Effector memory CD4-positive, alpha-beta T cell (primary cell): ENCODE measurements around the gene SYNGR1.

Experiments
- DNase-seq, 3 donors: peaks; one replicate each; pipeline ENCODE4 v3.0.0-alpha.2; 2020
- H3K27ac ChIP-seq: 2 replicates; pipeline ENCODE4 v1.7.0; 2013; ENCODE audit warnings: mild to moderate bottlenecking, low read length, moderate library complexity; ENCODE audit not compliant: insufficient read depth, poor library complexity, severe bottlenecking
- H3K27me3 ChIP-seq: replicated peaks from 2 replicates; pipeline ENCODE4 v1.7.0; 2013; ENCODE audit warnings: mild to moderate bottlenecking, low read length; ENCODE audit not compliant: insufficient read depth, control insufficient read depth, poor library complexity, severe bottlenecking
- H3K36me3 ChIP-seq: 2 replicates; pipeline ENCODE4 v1.7.0; 2013; ENCODE audit warnings: mild to moderate bottlenecking, low read length, moderate library complexity; ENCODE audit not compliant: control insufficient read depth, insufficient read depth
- H3K4me1 ChIP-seq: 2 replicates; pipeline ENCODE4 v1.7.0; 2013; ENCODE audit warnings: low read length, mild to moderate bottlenecking; ENCODE audit not compliant: control insufficient read depth, insufficient read depth, poor library complexity, severe bottlenecking
- H3K4me3 ChIP-seq: 2 replicates; pipeline ENCODE4 v1.7.0; 2013; ENCODE audit warnings: low read length, low read depth, mild to moderate bottlenecking; ENCODE audit not compliant: insufficient read depth, poor library complexity, severe bottlenecking
- H3K9me3 ChIP-seq: 2 replicates; pipeline ENCODE4 v1.7.0; 2013; ENCODE audit warnings: mild to moderate bottlenecking, low read length, moderate library complexity; ENCODE audit not compliant: control insufficient read depth

SYNGR1 gene

GRCh38 chr22:39382410-39382809 lies 32.6 kb downstream of the SYNGR1 start:
- no peak overlapping the region for H3K4me3 ChIP-seq
- H3K4me1 ChIP-seq, result no peaks in the 10 kb centered on the region
- no peak overlapping the region for H3K27ac ChIP-seq
- no peaks in the 10 kb centered on the region for H3K36me3 ChIP-seq
- H3K27me3 ChIP-seq, result no peaks in the 10 kb centered on the region
- no peaks in the 10 kb centered on the region for H3K9me3 ChIP-seq
- DNase-seq, result no peak

DNA sequence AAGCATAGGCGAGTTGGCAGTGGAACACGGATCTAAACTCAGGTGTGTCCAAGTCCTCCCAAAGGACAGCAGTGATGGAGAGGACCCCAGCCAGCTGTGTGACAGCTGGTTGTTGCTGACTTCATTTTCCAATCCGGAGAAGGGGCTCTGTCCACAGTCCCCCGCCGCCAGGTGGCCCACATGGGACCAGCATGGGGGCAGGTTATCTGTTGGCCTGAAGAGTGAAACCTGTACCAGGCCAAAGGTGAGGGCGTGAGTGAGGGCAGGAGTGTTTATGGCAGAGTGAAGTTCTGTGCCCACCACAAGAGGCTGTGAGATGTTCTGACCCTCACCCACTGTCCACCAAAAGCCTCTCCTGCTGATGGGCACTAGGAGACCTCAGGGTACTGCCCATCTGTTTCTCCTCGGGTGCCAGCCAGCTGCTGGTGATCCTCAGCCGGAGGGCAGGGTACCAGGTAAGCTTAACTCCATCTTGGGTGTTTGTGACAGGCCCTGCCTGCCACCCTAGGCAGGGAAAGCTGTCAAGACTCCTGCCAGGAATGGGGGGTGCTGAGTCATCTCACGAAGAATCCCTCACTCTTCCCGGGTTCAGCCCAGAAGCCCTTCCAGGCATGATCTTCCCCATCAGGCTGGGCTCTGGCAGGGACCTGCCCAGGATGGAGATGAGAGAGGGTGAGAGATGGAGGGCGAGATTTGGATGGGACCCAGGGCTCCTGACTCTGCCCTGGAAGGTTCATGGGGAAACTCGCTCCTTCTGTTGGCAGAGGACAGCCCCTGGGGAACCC lies 34.2 kb downstream of the SYNGR1 start:
- Histone ChIP-seq H3K27ac (no peak overlapping the region), H3K9me3 (no peaks in the 10 kb centered on the region), H3K4me3 (no peak overlapping the region), H3K27me3 (no peaks in the 10 kb centered on the region), H3K36me3 (no peaks in the 10 kb centered on the region), H3K4me1 (peaks cover 5% of the 10 kb centered on the region)
- DNase-seq, result no peak

- Histone ChIP-seq H3K27ac (no peak overlapping the region), H3K4me1 (peaks cover 5% of the 10 kb centered on the region), H3K9me3 (no peaks in the 10 kb centered on the region), H3K4me3 (no peak overlapping the region), H3K27me3 (no peaks in the 10 kb centered on the region), H3K36me3 (no peaks in the 10 kb centered on the region)
- no peak for DNase-seq
Observed at GRCh38 chr22:39384750-39385480, 35.1 kb downstream of the SYNGR1 start.

DNA sequence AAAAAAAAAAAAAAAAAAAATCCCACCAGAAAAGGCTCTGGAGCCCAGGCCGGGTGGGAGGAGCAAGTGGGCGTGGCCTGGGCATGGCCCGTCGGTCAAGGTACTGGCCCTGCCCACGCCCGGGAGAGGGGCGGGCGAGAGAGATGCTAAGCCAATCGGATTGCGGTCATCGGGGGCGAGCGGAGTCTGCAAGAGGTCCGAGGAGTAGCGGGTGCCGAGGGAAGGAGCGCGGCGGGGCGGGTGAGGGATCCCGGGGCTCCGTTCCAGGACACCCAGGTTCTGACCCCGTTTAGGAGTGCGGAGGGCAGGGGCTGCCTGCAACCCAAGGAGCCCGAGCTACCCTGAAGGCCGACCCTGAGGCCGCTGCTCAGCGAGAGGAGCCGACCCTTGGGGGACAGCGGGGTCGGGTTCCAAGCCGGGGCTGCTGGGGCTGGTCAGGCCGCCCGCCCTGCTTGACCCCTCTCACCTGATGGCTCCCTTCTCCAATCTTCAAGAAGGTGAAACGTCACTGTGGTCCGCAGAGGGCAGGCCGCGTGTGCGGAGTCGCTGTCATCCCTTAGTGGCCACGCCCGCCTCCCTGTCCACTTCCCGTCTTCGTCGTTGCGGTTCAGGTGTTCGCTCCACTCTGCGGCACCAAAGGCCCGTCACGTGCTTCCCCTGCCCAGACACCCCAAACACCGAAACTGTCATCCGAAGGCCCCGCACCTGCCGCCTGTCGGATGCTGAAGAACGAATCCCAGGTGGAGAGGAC lies 38.6 kb downstream of the SYNGR1 start:
- H3K27me3 ChIP-seq, result no peaks in the 10 kb centered on the region
- H3K27ac ChIP-seq, result peak overlapping the region; percentile 70
- peak overlapping the region; percentile 58 for H3K4me3 ChIP-seq
- no peaks in the 10 kb centered on the region for H3K36me3 ChIP-seq
- DNase-seq, result peak; percentile 24 to 84 (median 83)
- peaks cover 5% of the 10 kb centered on the region for H3K4me1 ChIP-seq
- H3K9me3 ChIP-seq, result no peaks in the 10 kb centered on the region

DNA sequence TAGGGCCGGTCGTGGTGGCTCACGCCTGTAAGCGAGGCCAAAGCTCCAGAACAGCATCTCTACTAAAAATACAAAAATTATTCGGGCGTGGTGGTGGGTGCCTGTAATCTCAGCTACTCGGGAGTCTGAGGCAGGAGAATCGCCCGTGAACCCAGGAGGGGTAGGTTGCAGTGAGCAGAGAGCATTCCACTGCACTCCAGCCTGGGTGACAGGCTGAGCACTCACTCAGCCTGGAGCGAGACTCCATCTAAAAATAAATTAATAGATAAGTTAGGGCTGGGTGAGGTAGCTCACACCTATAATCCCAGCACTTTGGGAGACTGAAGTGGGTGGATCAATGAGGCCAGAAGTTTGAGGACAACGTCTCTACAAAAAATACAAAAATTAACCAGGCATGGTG lies 39.6 kb downstream of the SYNGR1 start:
- Histone ChIP-seq H3K27me3 (no peaks in the 10 kb centered on the region), H3K4me1 (peaks cover 5% of the 10 kb centered on the region), H3K27ac (peak overlapping the region; percentile 70), H3K36me3 (no peaks in the 10 kb centered on the region), H3K4me3 (no peak overlapping the region), H3K9me3 (no peaks in the 10 kb centered on the region)
- no peak for DNase-seq

GRCh38 chr22:39392341-39392948 lies 42.7 kb downstream of the SYNGR1 start:
- no peak for DNase-seq
- Histone ChIP-seq H3K27ac (no peak overlapping the region), H3K4me3 (no peak overlapping the region), H3K36me3 (no peaks in the 10 kb centered on the region), H3K27me3 (no peaks in the 10 kb centered on the region), H3K4me1 (peaks cover 5% of the 10 kb centered on the region), H3K9me3 (no peaks in the 10 kb centered on the region)

GRCh38 chr22:39395936-39396796 lies 46.4 kb downstream of the SYNGR1 start:
- Histone ChIP-seq H3K27me3 (no peaks in the 10 kb centered on the region), H3K36me3 (no peaks in the 10 kb centered on the region), H3K4me1 (peaks cover 5% of the 10 kb centered on the region), H3K4me3 (no peak overlapping the region), H3K9me3 (no peaks in the 10 kb centered on the region), H3K27ac (no peak overlapping the region)
- DNase-seq, result no peak

GRCh38 chr22:39396797-39397195 lies 47.0 kb downstream of the SYNGR1 start:
- H3K9me3 ChIP-seq, result no peaks in the 10 kb centered on the region

DNA sequence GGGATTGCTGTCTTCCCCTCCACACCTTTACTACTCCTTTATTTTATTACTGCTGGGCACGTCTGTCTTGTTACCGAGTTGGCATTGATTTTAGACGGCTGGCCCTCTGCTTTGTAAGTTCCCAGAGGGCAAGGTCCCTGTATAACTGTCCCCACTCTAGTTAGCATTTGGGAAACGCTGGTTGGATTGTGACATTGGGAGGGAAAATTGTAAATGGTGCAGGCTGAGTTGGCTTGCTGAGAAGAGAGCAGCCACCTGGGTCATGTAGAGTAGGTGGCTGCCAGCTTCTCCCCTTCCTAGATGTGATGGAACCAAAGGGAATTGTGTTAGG lies 51.5 kb downstream of the SYNGR1 start:
- no peak overlapping the region for H3K4me3 ChIP-seq
- H3K27me3 ChIP-seq, result no peaks in the 10 kb centered on the region
- peaks cover 5% of the 10 kb centered on the region for H3K4me1 ChIP-seq
- no peaks in the 10 kb centered on the region for H3K9me3 ChIP-seq
- H3K27ac ChIP-seq, result no peak overlapping the region
- H3K36me3 ChIP-seq, result peaks cover 4% of the 10 kb centered on the region
- no peak for DNase-seq

More at GRCh38 chr22:39396797-39397195, 47.0 kb downstream of the SYNGR1 start:
- peaks cover 5% of the 10 kb centered on the region for H3K4me1 ChIP-seq
- no peak overlapping the region for H3K4me3 ChIP-seq
- no peak for DNase-seq
- no peak overlapping the region for H3K27ac ChIP-seq
- H3K36me3 ChIP-seq, result no peaks in the 10 kb centered on the region
- H3K27me3 ChIP-seq, result no peaks in the 10 kb centered on the region
